Smooth muscle cell (in vitro differentiated cells): ENCODE results near the gene CLCN7. TPM values are rescaled to one million over a fixed set of nuclear protein-coding genes. Genes with fewer than 3 reads are reported as not detected.

Experiments
- DNase-seq: peaks from one replicate; lab custom pipeline; 2025; ENCODE audit not compliant: unreplicated experiment; lab: John Stamatoyannopoulos, UW
- H2AFZ ChIP-seq: fragments of 200-600 bp; sonication (generic); 2 replicates; pipeline ENCODE4 v1.6.0; 2016; ENCODE audit warnings: antibody characterized with exemption, low read depth, mild to moderate bottlenecking
- H3F3A ChIP-seq: fragments of 200-600 bp; sonication (generic); 2 replicates; pipeline ENCODE4 v1.6.0; 2017; ENCODE audit warnings: antibody characterized with exemption, low read depth
- H3K27ac ChIP-seq: fragments of 200-600 bp; sonication (generic); 2 replicates; pipeline ENCODE4 v1.5.1; 2016; ENCODE audit warnings: low read depth, mild to moderate bottlenecking
- H3K27me3 ChIP-seq: fragments of 200-600 bp; sonication (generic); 2 replicates; pipeline ENCODE4 v1.6.1; 2016; ENCODE audit warnings: low read depth, mild to moderate bottlenecking
- H3K36me3 ChIP-seq: fragments of 200-600 bp; sonication (generic); 2 replicates; pipeline ENCODE4 v1.5.1; 2016; ENCODE audit warnings: low read depth
- H3K4me1 ChIP-seq: fragments of 200-600 bp; sonication (generic); 2 replicates; pipeline ENCODE4 v1.5.1; 2016; ENCODE audit warnings: low read depth
- H3K4me2 ChIP-seq: fragments of 200-600 bp; sonication (generic); 2 replicates; pipeline ENCODE4 v1.6.0; 2016; ENCODE audit warnings: mild to moderate bottlenecking
- H3K4me3 ChIP-seq: fragments of 200-600 bp; sonication (generic); 2 replicates; pipeline ENCODE4 v1.5.1; 2016; ENCODE audit warnings: mild to moderate bottlenecking
- H3K79me2 ChIP-seq: fragments of 200-600 bp; sonication (generic); 2 replicates; pipeline ENCODE4 v1.6.0; 2016; ENCODE audit warnings: low read depth, mild to moderate bottlenecking
- H3K9ac ChIP-seq: fragments of 200-600 bp; sonication (generic); 2 replicates; pipeline ENCODE4 v1.6.0; 2016; ENCODE audit warnings: low read depth
- H3K9me3 ChIP-seq: fragments of 200-600 bp; sonication (generic); replicated peaks from 2 replicates; pipeline ENCODE4 v1.5.1; 2016; ENCODE audit warnings: low read depth
- H4K20me1 ChIP-seq: fragments of 200-600 bp; sonication (generic); 2 replicates; pipeline ENCODE4 v1.6.0; 2016; ENCODE audit warnings: low read depth
- WGBS: methylation state at CpG from one replicate; pipeline ENCODE4 v1.1.7; 2016; ENCODE audit warnings: low lambda C conversion rate; 5-methylcytosine and 5-hydroxymethylcytosine counted together
- polyA plus RNA-seq: library from polyadenylated mRNA; unstranded; fragments of >200 nt; fragmentation: Nextera tagmentation; extraction: Ambion mirVana; gene quantifications from 2 replicates; pipeline ENCODE4 v1.2.1, GENCODE V29; 2016
- total RNA-seq: library from RNA; depleted of rRNA; stranded (reverse); fragments of >200 nt; gene quantifications from 2 replicates; pipeline ENCODE4 v1.2.3, GENCODE V29; 2014
- TF ChIP-seq, protein P1 (sequence below): fragments of 200-600 bp; sonication (generic); IDR thresholded peaks from 2 replicates; pipeline ENCODE4 v1.5.1; 2017; ENCODE audit warnings: borderline replicate concordance, mild to moderate bottlenecking, antibody characterized with exemption; ENCODE audit not compliant: insufficient read depth, poor library complexity, severe bottlenecking

CLCN7 gene
- total and polyA plus RNA-seq, 2 experiments from 2014 or later: 15.6 to 45.2 TPM

DNA sequence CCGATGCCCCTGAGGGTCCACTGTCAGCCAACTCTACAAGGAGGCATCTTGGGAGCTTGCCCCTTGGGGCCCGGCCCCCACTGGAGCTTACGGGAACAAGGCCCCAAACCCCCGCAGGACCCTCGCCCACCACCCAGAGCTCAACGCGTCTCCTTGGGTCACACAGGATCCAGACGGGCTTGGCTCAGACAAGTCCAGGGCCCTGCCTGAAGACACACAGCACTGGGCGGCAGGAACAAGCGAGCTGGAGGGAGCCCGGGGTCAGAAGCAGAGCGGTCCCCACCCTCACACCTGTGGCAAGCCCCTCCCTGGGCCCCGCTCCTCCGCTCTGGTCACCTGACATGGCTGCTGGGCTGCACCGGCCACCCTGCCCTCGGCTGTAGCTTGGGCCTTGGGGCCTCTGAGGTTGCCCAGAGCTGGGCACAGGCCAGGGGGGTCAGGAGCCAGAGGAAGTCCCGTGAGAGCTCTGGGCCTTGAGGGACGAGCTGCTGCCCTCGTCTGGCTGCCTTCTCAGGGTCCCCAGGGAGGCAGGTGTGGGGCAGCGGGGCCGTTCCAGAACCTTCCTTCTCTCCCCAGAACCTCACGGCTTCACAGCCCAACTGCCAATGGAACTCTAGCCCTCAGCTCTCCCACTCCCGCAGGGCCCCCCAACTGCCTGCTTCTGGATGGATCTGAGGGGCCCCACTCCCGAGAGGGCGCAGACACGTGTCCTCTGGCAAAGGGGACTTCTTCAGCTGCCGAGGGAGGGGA, 30.7 kb downstream of the CLCN7 start, which contains the start of gene CCDC154:
Gene CCDC154 (minus strand): TSS at position 577 of the 750 bp plus-strand sequence. CDS start 234 bp downstream, at position 343.
- Histone ChIP-seq H3F3A (no peaks in the 10 kb centered on the region), H2AFZ (no peak within 1 kb of the TSS), H3K36me3 (no peaks in the 10 kb centered on the region), H3K27me3 (no peaks in the 10 kb centered on the region), H3K4me3 (no peak within 1 kb of the TSS), H3K9ac (no peak within 1 kb of the TSS), H3K79me2 (no peaks in the 10 kb centered on the region), H3K4me1 (no peaks in the 10 kb centered on the region), H4K20me1 (no peaks in the 10 kb centered on the region), H3K27ac (no peak within 1 kb of the TSS), H3K9me3 (no peaks in the 10 kb centered on the region), H3K4me2 (no peak within 1 kb of the TSS)
- 91% methylated on average over 17 of the region's 27 CpGs for WGBS
- TF ChIP-seq, protein P1, sequence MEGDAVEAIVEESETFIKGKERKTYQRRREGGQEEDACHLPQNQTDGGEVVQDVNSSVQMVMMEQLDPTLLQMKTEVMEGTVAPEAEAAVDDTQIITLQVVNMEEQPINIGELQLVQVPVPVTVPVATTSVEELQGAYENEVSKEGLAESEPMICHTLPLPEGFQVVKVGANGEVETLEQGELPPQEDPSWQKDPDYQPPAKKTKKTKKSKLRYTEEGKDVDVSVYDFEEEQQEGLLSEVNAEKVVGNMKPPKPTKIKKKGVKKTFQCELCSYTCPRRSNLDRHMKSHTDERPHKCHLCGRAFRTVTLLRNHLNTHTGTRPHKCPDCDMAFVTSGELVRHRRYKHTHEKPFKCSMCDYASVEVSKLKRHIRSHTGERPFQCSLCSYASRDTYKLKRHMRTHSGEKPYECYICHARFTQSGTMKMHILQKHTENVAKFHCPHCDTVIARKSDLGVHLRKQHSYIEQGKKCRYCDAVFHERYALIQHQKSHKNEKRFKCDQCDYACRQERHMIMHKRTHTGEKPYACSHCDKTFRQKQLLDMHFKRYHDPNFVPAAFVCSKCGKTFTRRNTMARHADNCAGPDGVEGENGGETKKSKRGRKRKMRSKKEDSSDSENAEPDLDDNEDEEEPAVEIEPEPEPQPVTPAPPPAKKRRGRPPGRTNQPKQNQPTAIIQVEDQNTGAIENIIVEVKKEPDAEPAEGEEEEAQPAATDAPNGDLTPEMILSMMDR: no peak
- no peak for DNase-seq

DNA sequence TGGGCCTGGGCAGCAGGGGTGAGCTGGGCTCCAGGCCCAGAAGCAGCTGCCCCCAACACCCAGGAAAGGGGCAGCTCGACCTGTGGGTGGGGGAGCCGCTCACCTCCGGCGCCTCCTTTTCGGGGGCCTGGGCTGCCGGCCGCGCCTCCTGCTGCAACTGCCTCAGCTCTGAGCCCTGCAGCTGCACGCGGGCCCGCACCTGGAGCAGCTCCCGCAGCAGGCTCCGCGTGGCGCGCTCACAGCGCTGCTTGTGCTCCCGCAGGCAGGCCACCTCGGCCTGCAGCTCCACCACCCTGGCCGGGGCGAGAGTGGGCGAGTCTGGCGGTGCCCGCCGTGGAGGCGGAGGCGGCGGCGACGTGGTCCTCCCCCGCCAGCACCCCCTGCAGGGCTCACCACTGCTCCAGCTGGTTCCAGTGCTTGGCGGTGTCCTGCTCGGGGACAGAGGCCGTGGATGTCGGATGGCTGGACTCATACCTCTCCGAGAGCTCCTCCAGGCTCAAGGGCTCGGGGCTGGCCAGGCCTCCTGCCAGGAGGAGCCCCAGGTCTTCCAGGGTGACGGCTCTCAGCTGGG, 31.3 kb downstream of the CLCN7 start:
- Histone ChIP-seq H3K9me3 (no peaks in the 10 kb centered on the region), H3K79me2 (no peaks in the 10 kb centered on the region), H3K4me2 (no peak overlapping the region), H3K4me3 (no peak overlapping the region), H3F3A (no peaks in the 10 kb centered on the region), H3K27me3 (no peaks in the 10 kb centered on the region), H3K27ac (no peak overlapping the region), H2AFZ (no peak overlapping the region), H4K20me1 (no peaks in the 10 kb centered on the region), H3K4me1 (no peaks in the 10 kb centered on the region), H3K9ac (no peak overlapping the region), H3K36me3 (no peaks in the 10 kb centered on the region)
- DNase-seq: no peak
- TF ChIP-seq, protein P1: no peak
- 93% methylated on average over 32 of the region's 38 CpGs for WGBS

DNA sequence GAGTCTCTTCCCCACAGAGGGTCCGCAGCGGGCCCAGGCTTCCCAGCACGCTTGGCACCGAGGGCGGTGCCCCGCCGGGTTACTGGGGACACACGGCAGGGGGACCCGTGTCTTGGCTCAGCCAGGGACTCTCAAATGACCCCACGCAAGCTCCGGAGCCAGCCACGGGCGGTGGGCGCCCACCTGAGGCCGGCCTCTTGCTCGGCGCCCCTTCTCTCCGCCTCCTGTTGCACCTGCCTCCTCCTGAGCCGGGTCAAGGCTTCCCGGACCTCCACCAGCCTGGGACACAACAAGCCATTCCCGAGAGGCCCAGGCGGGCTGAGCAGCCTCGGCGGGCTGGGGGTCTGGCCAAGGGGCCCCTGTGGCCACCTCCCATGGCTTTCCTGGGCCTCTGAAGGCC, 32.1 kb downstream of the CLCN7 start:
- Histone ChIP-seq H3K79me2 (no peaks in the 10 kb centered on the region), H3K9ac (no peak overlapping the region), H3K4me1 (no peaks in the 10 kb centered on the region), H4K20me1 (no peaks in the 10 kb centered on the region), H3K27me3 (no peaks in the 10 kb centered on the region), H3K27ac (no peak overlapping the region), H3K9me3 (no peaks in the 10 kb centered on the region), H3K36me3 (no peaks in the 10 kb centered on the region), H3K4me2 (no peak overlapping the region), H3K4me3 (no peak overlapping the region), H2AFZ (no peak overlapping the region), H3F3A (no peaks in the 10 kb centered on the region)
- TF ChIP-seq, protein P1: no peak
- no peak for DNase-seq
- 92% methylated on average over 24 of the region's 24 CpGs for WGBS
